NT2/D1 (cell line): ENCODE measurements around the gene SCAF4.

ENCODE experiments used
- YY1 ChIP-seq: IDR thresholded peaks from 2 replicates; pipeline ENCODE4 v1.6.1; 2011; ENCODE audit not compliant: insufficient read length, insufficient read depth
- ZNF274 ChIP-seq: IDR thresholded peaks from 2 replicates; pipeline ENCODE4 v1.6.1; 2011; ENCODE audit warnings: mild to moderate bottlenecking, low read depth, low read length

DNA sequence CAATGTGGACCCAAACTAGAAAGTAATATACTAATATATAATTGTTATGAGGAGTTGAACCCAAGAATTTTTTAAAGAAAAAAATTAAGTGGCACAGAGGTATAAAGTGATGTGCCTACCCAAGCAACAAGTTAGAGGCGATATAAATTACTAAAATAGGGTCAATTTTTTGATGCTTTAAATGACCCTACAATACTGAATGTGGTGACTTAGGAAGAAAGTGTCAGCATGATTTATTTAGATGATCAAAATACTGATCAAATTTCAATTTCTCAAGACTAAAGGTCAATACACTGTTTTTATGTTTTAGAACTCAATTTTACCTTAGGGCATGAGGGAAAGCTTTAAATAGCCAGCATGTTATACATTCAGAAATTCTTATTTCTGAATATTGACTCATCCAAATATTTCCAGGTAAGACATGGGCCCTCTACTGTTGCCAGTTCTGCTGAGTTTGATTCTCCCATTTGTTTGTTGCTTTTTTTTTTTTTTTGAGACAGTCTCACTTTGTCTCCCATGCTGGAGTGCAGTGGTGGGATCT, 20.1 kb downstream of the SCAF4 start:
- TF ChIP-seq ZNF274, result no peak
- TF ChIP-seq YY1, result no peak
